HCT116 (cell line): Measurements from ENCODE around the gene KLHL18. TPM values are rescaled to one million over a fixed set of nuclear protein-coding genes. Genes with fewer than 3 reads are reported as not detected.
A peak's percentile ranks its signal among the peaks of the same experiment; 100 is the strongest.

Source experiments
- ATAC-seq: fragments of 200-7000 bp; cut with Tn5 transposase; 2 replicates; pipeline ENCODE4 v1.9.1; 2020; ENCODE audit warnings: mild to moderate bottlenecking, moderate library complexity
- BruUV-seq: library from RNA; stranded (reverse); fragments of 400-500 nt; replicated peaks from 2 replicates; lab custom pipeline; 2021; lab: Mats Ljungman, UMichigan
- CTCF ChIA-PET: fragments of 300-600 bp; sonication (Branson Sonifier 250); formaldehyde crosslinking; loops from one replicate; lab custom pipeline; 2021; ENCODE audit warnings: antibody characterized with exemption; lab: Charles Lee
- POLR2A ChIA-PET: fragments of 300-600, 350-600 bp; sonication (Branson Sonifier 250); formaldehyde crosslinking; loops from one replicate; lab custom pipeline; 2021; ENCODE audit warnings: antibody characterized with exemption; lab: Charles Lee
- RAD21 ChIA-PET, 2 experiments: fragments of 300-600 bp; sonication (Branson Sonifier 250); formaldehyde crosslinking; loops; one replicate each; lab custom pipeline; 2023; ENCODE audit warnings: low total read pairs in 2 of 2; ENCODE audit not compliant: uncharacterized antibody in 2 of 2, unreplicated experiment in 2 of 2, low non-redundant PET in 1 of 2; lab: Charles Lee
- DNase-seq: peaks from one replicate; pipeline ENCODE4 v3.0.0-alpha.2; 2010; ENCODE audit warnings: low read depth, low spot score
- H2AFZ ChIP-seq: fragments of 200-600 bp; shearing (Covaris generic), sonication (generic); 2 replicates; pipeline ENCODE4 v1.6.1; 2017; ENCODE audit warnings: low read depth, mixed run types, mixed read lengths, antibody characterized with exemption, low read length; ENCODE audit not compliant: poor library complexity, severe bottlenecking
- H3K27ac ChIP-seq: 2 replicates; pipeline ENCODE4 v1.5.1; 2012; ENCODE audit warnings: low read depth, low read length
- H3K27me3 ChIP-seq: fragments of 200-600 bp; sonication (generic); 2 replicates; pipeline ENCODE4 v1.6.1; 2016; ENCODE audit warnings: mixed run types, low read length, mixed read lengths; ENCODE audit not compliant: insufficient read depth
- H3K36me3 ChIP-seq, 2 experiments: fragments of 200-500 bp in 1 of 2; fragments of 200-600 bp in 1 of 2; sonication (Bioruptor generic) in 1 of 2; sonication (generic) in 1 of 2; 2 replicates each; pipeline versions ENCODE4 v1.5.1 to v1.6.1; 2014 to 2016; ENCODE audit warnings: low read length in 2 of 2, inconsistent platforms in 1 of 2, mixed read lengths in 1 of 2, mixed run types in 1 of 2; ENCODE audit not compliant: insufficient read depth in 2 of 2, control insufficient read depth in 1 of 2
- H3K4me1 ChIP-seq, 2 experiments: fragments of 200-600 bp in 1 of 2; sonication (generic) in 1 of 2; 2 replicates each; pipeline versions ENCODE4 v1.5.1 to v1.6.1; 2012 to 2017; ENCODE audit warnings: low read length in 2 of 2, inconsistent platforms in 1 of 2, mild to moderate bottlenecking in 1 of 2, mixed read lengths in 1 of 2, mixed run types in 1 of 2, moderate library complexity in 1 of 2; ENCODE audit not compliant: insufficient read depth in 2 of 2, control insufficient read depth in 1 of 2
- H3K4me2 ChIP-seq: fragments of 200-600 bp; sonication (generic); 2 replicates; pipeline ENCODE4 v1.6.1; 2017; ENCODE audit warnings: mixed run types, low read length, mixed read lengths
- H3K4me3 ChIP-seq, 2 experiments: fragments of 200-600 bp in 1 of 2; sonication (generic) in 1 of 2; replicated peaks in 1 of 2; 2 replicates each; pipeline ENCODE4 v1.5.1; 2011 to 2016; ENCODE audit warnings: low read length in 2 of 2, control low read depth in 1 of 2, low read depth in 1 of 2, mild to moderate bottlenecking in 1 of 2, mixed read lengths in 1 of 2, mixed run types in 1 of 2
- H3K79me2 ChIP-seq: fragments of 200-600 bp; sonication (generic); 2 replicates; pipeline ENCODE4 v1.6.1; 2017; ENCODE audit warnings: mild to moderate bottlenecking, mixed run types, low read length, moderate library complexity, mixed read lengths; ENCODE audit not compliant: insufficient read depth
- H3K9ac ChIP-seq: fragments of 200-600 bp; sonication (generic); 2 replicates; pipeline ENCODE4 v1.6.1; 2016; ENCODE audit warnings: low read length, mixed read lengths
- H3K9me2 ChIP-seq: fragments of 200-600 bp; sonication (generic), shearing (Covaris generic); 2 replicates; pipeline ENCODE4 v1.6.1; 2017; ENCODE audit warnings: mixed run types, mild to moderate bottlenecking, moderate library complexity; ENCODE audit not compliant: insufficient read depth
- H3K9me3 ChIP-seq, 2 experiments: fragments of 200-500 bp in 1 of 2; fragments of 200-600 bp in 1 of 2; sonication (Bioruptor generic) in 1 of 2; sonication (generic) in 1 of 2; 2 replicates each; pipeline ENCODE4 v1.6.1; 2014 to 2017; ENCODE audit warnings: low read length in 2 of 2, mixed read lengths in 2 of 2, inconsistent platforms in 1 of 2, low read depth in 1 of 2, mild to moderate bottlenecking in 1 of 2, mixed run types in 1 of 2, moderate library complexity in 1 of 2; ENCODE audit not compliant: control insufficient read depth in 1 of 2, insufficient read depth in 1 of 2
- H4K20me1 ChIP-seq: fragments of 200-600 bp; sonication (generic), shearing (Covaris generic); 2 replicates; pipeline ENCODE4 v1.6.1; 2017; ENCODE audit warnings: mixed run types, mild to moderate bottlenecking, moderate library complexity; ENCODE audit not compliant: insufficient read depth
- ATF3 ChIP-seq: IDR thresholded peaks from 2 replicates; pipeline ENCODE4 v1.6.1; 2012
- CBX3 ChIP-seq: IDR thresholded peaks from 2 replicates; pipeline ENCODE4 v1.6.1; 2012; ENCODE audit warnings: low read depth
- CEBPB ChIP-seq: IDR thresholded peaks from 2 replicates; pipeline ENCODE4 v1.6.1; 2012; ENCODE audit warnings: low read depth
- CTCF ChIP-seq, 3 experiments: fragments of 200-600 bp in 1 of 3; sonication (generic) in 1 of 3; IDR thresholded peaks in 2 of 3; conservative IDR thresholded peaks in 1 of 3; 2 replicates each; pipeline ENCODE4 v1.5.1; 2012 to 2017; ENCODE audit warnings: low read depth in 2 of 3, low read length in 2 of 3, antibody characterized with exemption in 1 of 3, borderline replicate concordance in 1 of 3, control low read depth in 1 of 3, mild to moderate bottlenecking in 1 of 3, mixed read lengths in 1 of 3, mixed run types in 1 of 3, moderate library complexity in 1 of 3; ENCODE audit not compliant: insufficient read depth in 1 of 3
- EZH2phosphoT487 ChIP-seq: fragments of 200-600 bp; IDR thresholded peaks from 2 replicates; pipeline ENCODE4 v1.6.1; 2018; ENCODE audit warnings: antibody characterized with exemption, borderline replicate concordance
- FOSL1 ChIP-seq: IDR thresholded peaks from 2 replicates; pipeline ENCODE4 v1.6.1; 2012; ENCODE audit warnings: low read depth
- JUND ChIP-seq: IDR thresholded peaks from 2 replicates; pipeline ENCODE4 v1.6.1; 2012
- POLR2A ChIP-seq: IDR thresholded peaks from 2 replicates; pipeline ENCODE4 v1.7.0; 2011; ENCODE audit warnings: borderline replicate concordance; ENCODE audit not compliant: insufficient read depth, insufficient read length; ENCODE audit errors: extremely low read depth
- POLR2AphosphoS5 ChIP-seq: IDR thresholded peaks from 2 replicates; pipeline ENCODE4 v1.6.1; 2011; ENCODE audit warnings: mild to moderate bottlenecking, low read depth, low read length, moderate library complexity
- RAD21 ChIP-seq: IDR thresholded peaks from 2 replicates; pipeline ENCODE4 v1.6.1; 2012; ENCODE audit warnings: low read depth, mild to moderate bottlenecking
- REST ChIP-seq: IDR thresholded peaks from 2 replicates; pipeline ENCODE4 v1.6.1; 2012; ENCODE audit warnings: low read depth
- SIN3A ChIP-seq: IDR thresholded peaks from 2 replicates; pipeline ENCODE4 v1.6.1; 2012; ENCODE audit warnings: low read depth
- SP1 ChIP-seq: IDR thresholded peaks from 2 replicates; pipeline ENCODE4 v1.6.1; 2012; ENCODE audit warnings: low read depth
- TCF7L2 ChIP-seq: IDR thresholded peaks from 2 replicates; pipeline ENCODE4 v1.7.0; 2011; ENCODE audit warnings: borderline replicate concordance, inconsistent platforms; ENCODE audit not compliant: insufficient read depth, insufficient read length; ENCODE audit errors: extremely low read depth
- YY1 ChIP-seq: IDR thresholded peaks from 2 replicates; pipeline ENCODE4 v1.6.1; 2011; ENCODE audit warnings: low read length, low read depth, moderate library complexity, mild to moderate bottlenecking; ENCODE audit not compliant: insufficient replicate concordance; ENCODE audit errors: extremely low read depth
- ZBTB33 ChIP-seq: IDR thresholded peaks from 2 replicates; pipeline ENCODE4 v1.6.1; 2011; ENCODE audit warnings: mild to moderate bottlenecking, low read length, moderate library complexity; ENCODE audit not compliant: insufficient replicate concordance; ENCODE audit errors: extremely low read depth
- ZFX ChIP-seq: fragments of 450-650 bp; IDR thresholded peaks from 2 replicates; pipeline ENCODE4 v1.6.1; 2017
- intact Hi-C: fragments of 100-400 bp; cut with micrococcal nuclease; formaldehyde crosslinking; loops from 2 replicates; pipeline ENCODE4 v1.10.0; 2022
- total RNA-seq: library from RNA; stranded (reverse); gene quantifications from one replicate; pipeline ENCODE4 v1.2.1, GENCODE V29; 2021; ENCODE audit not compliant: unreplicated experiment

KLHL18 gene
- total RNA-seq, 1 experiment from 2014 or later: 32.3 TPM

- TF ChIP-seq SP1 (no peak), RAD21 (no peak), CTCF (IDR thresholded peaks at IDR 0.05 in 2 of 3, conservative IDR thresholded peaks at IDR 0.05 in 1 of 3; ENCODE audit: borderline replicate concordance in 1 of 3, insufficient read depth in 1 of 3, low read depth in 2 of 3, low read length in 2 of 3) (no peak), REST (no peak), YY1 (no peak), EZH2phosphoT487 (no peak), ZFX (no peak), ZBTB33 (no peak), POLR2AphosphoS5 (no peak), FOSL1 (no peak), SIN3A (no peak), JUND (no peak), CEBPB (no peak), TCF7L2 (no peak), ATF3 (no peak), CBX3 (no peak), POLR2A (no peak)
- BruUV-seq: no TSS peak
- DNase-seq (no peak), ATAC-seq (no peak)
- Histone ChIP-seq H3K27ac (no peak overlapping the region), H3K9me3 (no peaks in the 10 kb centered on the region), H3K4me3 (peak overlapping the region in 1 of 2 experiments; percentile 99; a peak in 1 of 4 replicates), H3K9ac (no peak overlapping the region), H2AFZ (no peak overlapping the region), H3K79me2 (peaks cover 45% of the 10 kb centered on the region), H3K4me1 (peaks cover 11 to 19% of the 10 kb centered on the region in 2 experiments; a peak in 3 of 4 replicates), H3K27me3 (no peaks in the 10 kb centered on the region), H4K20me1 (no peaks in the 10 kb centered on the region), H3K36me3 (no peaks in the 10 kb centered on the region), H3K4me2 (peak overlapping the region; percentile 74), H3K9me2 (no peaks in the 10 kb centered on the region)
- ChIA-PET POLR2A (no interaction called here), RAD21 (no interaction called here), CTCF (no interaction called here)
- intact Hi-C loops: no loop called here
These were observed 2.2 kb upstream of the KLHL18 start for GRCh38 chr3:47280519-47280918.
